Chondrocyte (in vitro differentiated cells): Measurements from ENCODE around the gene BICC1. TPM values are rescaled to one million over a fixed set of nuclear protein-coding genes. Genes with fewer than 3 reads are reported as not detected.

Experiments used
- DNase-seq: peaks from one replicate; pipeline ENCODE4 v3.0.0; 2021; ENCODE audit warnings: mixed read lengths, low spot score
- H3K27ac Mint-ChIP-seq: one replicate; pipeline ENCODE4 v1.8.0; 2021; ENCODE audit warnings: mild to moderate bottlenecking, moderate library complexity, mixed read lengths; ENCODE audit not compliant: unreplicated experiment
- H3K27me3 Mint-ChIP-seq: 2 replicates; pipeline ENCODE4 v1.8.0; 2021; ENCODE audit warnings: low read depth, mixed read lengths
- H3K36me3 Mint-ChIP-seq: 2 replicates; pipeline ENCODE4 v1.8.0; 2021; ENCODE audit warnings: low read depth, mixed read lengths
- H3K4me1 Mint-ChIP-seq: 2 replicates; pipeline ENCODE4 v1.8.0; 2021; ENCODE audit warnings: low read depth, mild to moderate bottlenecking, mixed read lengths
- H3K4me3 Mint-ChIP-seq: one replicate; pipeline ENCODE4 v1.8.0; 2021; ENCODE audit warnings: mild to moderate bottlenecking, moderate library complexity, mixed read lengths; ENCODE audit not compliant: unreplicated experiment
- H3K9me3 Mint-ChIP-seq: 2 replicates; pipeline ENCODE4 v1.8.0; 2021; ENCODE audit warnings: low read depth, mixed read lengths
- CTCF ChIP-seq: fragments of 200-600 bp; sonication (generic); IDR thresholded peaks from 2 replicates; pipeline ENCODE4 v1.5.0; 2021; ENCODE audit warnings: antibody characterized with exemption, mild to moderate bottlenecking, moderate library complexity
- total RNA-seq: library from RNA; stranded (reverse); gene quantifications from 3 replicates; pipeline ENCODE4 v1.2.1, GENCODE V29; 2021

Gene BICC1
- total RNA-seq, 1 donor from 2014 or later, result 32.4 TPM

GRCh38 chr10:58480321-58480720, 32.4 kb upstream of the BICC1 start:
- H3K36me3 Mint-ChIP-seq, result no peaks in the 10 kb centered on the region
- no peak overlapping the region for H3K27ac Mint-ChIP-seq
- peaks cover 27% of the 10 kb centered on the region for H3K4me1 Mint-ChIP-seq
- no peaks in the 10 kb centered on the region for H3K27me3 Mint-ChIP-seq
- no peaks in the 10 kb centered on the region for H3K9me3 Mint-ChIP-seq
- H3K4me3 Mint-ChIP-seq, result no peak overlapping the region
- DNase-seq, result no peak
- TF ChIP-seq CTCF, result no peak

- Mint-ChIP-seq H3K27ac (no peak overlapping the region), H3K9me3 (no peaks in the 10 kb centered on the region), H3K27me3 (no peaks in the 10 kb centered on the region), H3K36me3 (no peaks in the 10 kb centered on the region), H3K4me3 (no peak overlapping the region), H3K4me1 (peaks cover 27% of the 10 kb centered on the region)
- DNase-seq, result no peak
- TF ChIP-seq CTCF, result no peak
Observed at GRCh38 chr10:58481569-58482109, 31.0 kb upstream of the BICC1 start.

- H3K36me3 Mint-ChIP-seq, result no peaks in the 10 kb centered on the region
- peaks cover 17% of the 10 kb centered on the region for H3K4me1 Mint-ChIP-seq
- H3K9me3 Mint-ChIP-seq, result no peaks in the 10 kb centered on the region
- no peak overlapping the region for H3K27ac Mint-ChIP-seq
- DNase-seq, result no peak
- no peaks in the 10 kb centered on the region for H3K27me3 Mint-ChIP-seq
- no peak overlapping the region for H3K4me3 Mint-ChIP-seq
- no peak for TF ChIP-seq CTCF
Observed at GRCh38 chr10:58486821-58487220, 25.9 kb upstream of the BICC1 start.

GRCh38 chr10:58488921-58489320, 23.8 kb upstream of the BICC1 start:
- no peak overlapping the region for H3K4me3 Mint-ChIP-seq
- H3K27ac Mint-ChIP-seq, result no peak overlapping the region
- no peak for DNase-seq
- no peaks in the 10 kb centered on the region for H3K9me3 Mint-ChIP-seq
- peaks cover 17% of the 10 kb centered on the region for H3K4me1 Mint-ChIP-seq
- no peak for TF ChIP-seq CTCF
- H3K27me3 Mint-ChIP-seq, result no peaks in the 10 kb centered on the region
- no peaks in the 10 kb centered on the region for H3K36me3 Mint-ChIP-seq

- Mint-ChIP-seq H3K9me3 (no peaks in the 10 kb centered on the region), H3K36me3 (no peaks in the 10 kb centered on the region), H3K4me3 (no peak overlapping the region), H3K27ac (no peak overlapping the region), H3K4me1 (peaks cover 5% of the 10 kb centered on the region), H3K27me3 (no peaks in the 10 kb centered on the region)
- no peak for TF ChIP-seq CTCF
- DNase-seq, result no peak
Observed at GRCh38 chr10:58502956-58503355, 9.7 kb upstream of the BICC1 start.
